PC-9 (cell line): ENCODE data around the gene TMEM18.

Experiments used
- CTCF ChIP-seq: fragments of 200-600 bp; sonication (generic); conservative IDR thresholded peaks from 2 replicates; pipeline ENCODE4 v1.6.1; 2017; ENCODE audit warnings: mixed run types, antibody characterized with exemption, mild to moderate bottlenecking, moderate library complexity
- EZH2 ChIP-seq: fragments of 200-600 bp; sonication (generic); IDR thresholded peaks from 2 replicates; pipeline ENCODE4 v1.8.0; 2017; ENCODE audit warnings: antibody characterized with exemption, low read depth

GRCh38 chr2:624551-625347, 52.5 kb downstream of the TMEM18 start:
- TF ChIP-seq CTCF (no peak), EZH2 (no peak)
